GM12891 (cell line): ENCODE results near the gene SLC46A1.

Experiments used
- POLR2A ChIP-seq: IDR thresholded peaks from 2 replicates; pipeline ENCODE4 v1.6.1; 2011; ENCODE audit warnings: low read depth, low read length, control low read depth
- POLR2AphosphoS5 ChIP-seq: IDR thresholded peaks from 2 replicates; pipeline ENCODE4 v1.6.1; 2011; ENCODE audit warnings: low read depth, low read length, control low read depth

- TF ChIP-seq POLR2A (no peak), POLR2AphosphoS5 (no peak)
Observed at GRCh38 chr17:28365487-28365886, 40.5 kb downstream of the SLC46A1 start.
